Measurements from ENCODE around the gene CES5A.
A peak's percentile ranks its signal among the peaks of the same experiment; 100 is the strongest.
"Not testable (repeated sequence)": the region's sequence is repeated elsewhere in the genome, so short reads cannot be mapped to it uniquely, and the experiment has no call there.

The CES5A gene

DNA sequence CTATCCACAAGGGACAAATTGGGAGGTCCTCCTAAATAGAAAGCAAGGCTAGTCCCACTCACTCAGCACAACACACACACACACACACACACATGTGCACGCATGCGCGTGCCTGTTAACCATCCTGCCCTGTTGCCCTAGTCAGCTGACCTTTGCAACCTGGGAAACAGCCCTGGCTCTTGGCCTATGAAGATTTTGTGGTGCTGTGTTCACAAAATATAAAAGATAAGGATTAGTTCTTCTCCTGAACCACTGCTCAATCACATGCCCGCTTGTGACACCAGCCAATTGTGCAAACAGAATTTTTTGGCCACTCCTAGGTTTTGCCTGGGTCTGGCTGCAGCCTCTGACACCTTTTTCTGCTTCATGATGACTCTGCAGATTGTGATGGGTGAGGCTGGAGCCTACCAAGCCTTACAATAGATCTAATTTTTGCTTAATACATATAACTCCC is 39.0 kb downstream of the CES5A start:
- Histone ChIP-seq H3K4me3 (ENCODE audit: low read length) (no peak overlapping the region), H3K36me3 (replicated peaks; ENCODE audit: low read depth, low read length) (no peaks in the 10 kb centered on the region), H3K9me3 (ENCODE audit: insufficient read depth, low read length) (no peaks in the 10 kb centered on the region), H3K4me1 (ENCODE audit: low read length) (peaks cover 12% of the 10 kb centered on the region), H3K4me2 (ENCODE audit: low read length) (no peak overlapping the region), H3K9ac (ENCODE audit: low read length) (no peak overlapping the region), H3K27ac (ENCODE audit: low read length) (no peak overlapping the region), H4K20me1 (ENCODE audit: insufficient read depth, low read length) (no peaks in the 10 kb centered on the region), H3K27me3 (ENCODE audit: low read depth, low read length) (peaks cover 4% of the 10 kb centered on the region; the same call in 1 of the 2 replicates), H3K79me2 (ENCODE audit: low read length) (no peaks in the 10 kb centered on the region), H2AFZ (ENCODE audit: low read depth, low read length) (no peak overlapping the region)
- TF ChIP-seq CTCF (IDR thresholded peaks at IDR 0.05; ENCODE audit: low read depth, low read length) (no peak), EZH2phosphoT487 (IDR thresholded peaks at IDR 0.05; ENCODE audit: low read depth) (no peak)

- Histone ChIP-seq H3K4me1 (ENCODE audit: low read length) (peaks cover 12% of the 10 kb centered on the region), H3K4me2 (ENCODE audit: low read length) (no peak overlapping the region), H3K4me3 (ENCODE audit: low read length) (no peak overlapping the region), H4K20me1 (ENCODE audit: insufficient read depth, low read length) (no peaks in the 10 kb centered on the region), H3K9me3 (ENCODE audit: insufficient read depth, low read length) (no peaks in the 10 kb centered on the region), H2AFZ (ENCODE audit: low read depth, low read length) (no peak overlapping the region), H3K79me2 (ENCODE audit: low read length) (no peaks in the 10 kb centered on the region), H3K27ac (ENCODE audit: low read length) (no peak overlapping the region), H3K9ac (ENCODE audit: low read length) (no peak overlapping the region), H3K36me3 (replicated peaks; ENCODE audit: low read depth, low read length) (no peaks in the 10 kb centered on the region), H3K27me3 (ENCODE audit: low read depth, low read length) (peaks cover 4% of the 10 kb centered on the region; the same call in 1 of the 2 replicates)
- TF ChIP-seq EZH2phosphoT487 (IDR thresholded peaks at IDR 0.05; ENCODE audit: low read depth) (no peak), CTCF (IDR thresholded peaks at IDR 0.05; ENCODE audit: low read depth, low read length) (no peak)
Observed at GRCh38 chr16:55835581-55835980, 39.6 kb downstream of the CES5A start.

- H3K4me1 ChIP-seq (ENCODE audit: low read length), result peaks cover 12% of the 10 kb centered on the region
- H3K9me3 ChIP-seq (ENCODE audit: insufficient read depth, low read length), result not testable (repeated sequence)
Observed at GRCh38 chr16:55835173-55835572, 40.0 kb downstream of the CES5A start.

GRCh38 chr16:55834049-55834448 is 41.1 kb downstream of the CES5A start:
- no peaks in the 10 kb centered on the region; the same call in 1 of the 2 replicates for H3K27me3 ChIP-seq (ENCODE audit: low read depth, low read length)
- H3K27ac ChIP-seq (ENCODE audit: low read length), result no peak overlapping the region
- TF ChIP-seq CTCF (IDR thresholded peaks at IDR 0.05; ENCODE audit: low read depth, low read length), result no peak
- no peak for TF ChIP-seq EZH2phosphoT487 (IDR thresholded peaks at IDR 0.05; ENCODE audit: low read depth)
- H3K4me2 ChIP-seq (ENCODE audit: low read length), result peak overlapping the region; percentile 23
- peaks cover 12% of the 10 kb centered on the region for H3K4me1 ChIP-seq (ENCODE audit: low read length)
- no peaks in the 10 kb centered on the region for H3K9me3 ChIP-seq (ENCODE audit: insufficient read depth, low read length)
- no peaks in the 10 kb centered on the region for H3K36me3 ChIP-seq (replicated peaks; ENCODE audit: low read depth, low read length)
- no peaks in the 10 kb centered on the region for H4K20me1 ChIP-seq (ENCODE audit: insufficient read depth, low read length)
- H3K4me3 ChIP-seq (ENCODE audit: low read length), result no peak overlapping the region
- no peaks in the 10 kb centered on the region for H3K79me2 ChIP-seq (ENCODE audit: low read length)
- no peak overlapping the region for H3K9ac ChIP-seq (ENCODE audit: low read length)
- no peak overlapping the region for H2AFZ ChIP-seq (ENCODE audit: low read depth, low read length)

More at GRCh38 chr16:55835173-55835572, 40.0 kb downstream of the CES5A start:
- not testable (repeated sequence) for H4K20me1 ChIP-seq (ENCODE audit: insufficient read depth, low read length); H2AFZ ChIP-seq (ENCODE audit: low read depth, low read length); H3K4me3 ChIP-seq (ENCODE audit: low read length); H3K4me2 ChIP-seq (ENCODE audit: low read length); H3K27me3 ChIP-seq (ENCODE audit: low read depth, low read length); H3K9ac ChIP-seq (ENCODE audit: low read length); H3K27ac ChIP-seq (ENCODE audit: low read length); H3K79me2 ChIP-seq (ENCODE audit: low read length); H3K36me3 ChIP-seq (replicated peaks; ENCODE audit: low read depth, low read length)
